ENCODE measurements around the gene SERPINB5. TPM values are rescaled to one million over a fixed set of nuclear protein-coding genes. Genes with fewer than 3 reads are reported as not detected.

Gene SERPINB5
- not detected for total RNA-seq

- Mint-ChIP-seq H3K9me3 (no peaks in the 10 kb centered on the region), H3K4me1 (ENCODE audit: low read depth) (no peaks in the 10 kb centered on the region), H3K36me3 (ENCODE audit: low read depth) (no peaks in the 10 kb centered on the region), H3K27ac (no peak within 1 kb of the TSS), H3K4me3 (no peak within 1 kb of the TSS), H3K27me3 (ENCODE audit: low read depth) (no peaks in the 10 kb centered on the region)
- no peak for DNase-seq
- CTCF ChIA-PET: no interaction called here
- intact Hi-C loops (cut with micrococcal nuclease): no loop called here
These were observed at the start of gene SERPINB5 for GRCh38 chr18:63476668-63477067. Gene SERPINB5, plus strand, starts transcription at chr18:63476958. Its CDS starts 7,471 bp downstream, at chr18:63484429.

- DNase-seq: peak; percentile 49
- Mint-ChIP-seq H3K27me3 (ENCODE audit: low read depth) (peaks cover 8% of the 10 kb centered on the region), H3K27ac (no peak overlapping the region), H3K4me3 (no peak overlapping the region), H3K36me3 (ENCODE audit: low read depth) (peaks cover under 1% of the 10 kb centered on the region), H3K4me1 (ENCODE audit: low read depth) (peaks cover 14% of the 10 kb centered on the region), H3K9me3 (no peaks in the 10 kb centered on the region)
- intact Hi-C loops (cut with micrococcal nuclease): loop anchor here (1.0 kb wide), 1 partner anchor 60 kb away; the partner anchor contains the start of gene KDSR
- CTCF ChIA-PET: interaction anchor here (1.6 to 2.4 kb wide), 2 partner anchors 12 to 16 kb away, joined by 3 to 19 read pairs; no protein-coding TSS in a partner anchor
These were observed 49.2 kb upstream of the SERPINB5 start for GRCh38 chr18:63427558-63427957.

GRCh38 chr18:63430526-63430925 is 46.2 kb upstream of the SERPINB5 start:
- no peak for DNase-seq
- Mint-ChIP-seq H3K27ac (no peak overlapping the region), H3K36me3 (ENCODE audit: low read depth) (no peaks in the 10 kb centered on the region), H3K4me3 (no peak overlapping the region), H3K9me3 (no peaks in the 10 kb centered on the region), H3K27me3 (ENCODE audit: low read depth) (peaks cover 10% of the 10 kb centered on the region), H3K4me1 (ENCODE audit: low read depth) (peaks cover 8% of the 10 kb centered on the region)
- CTCF ChIA-PET: interaction anchor here (0.5 kb wide), 1 partner anchor 83 kb away, joined by 4 read pairs; no protein-coding TSS in a partner anchor
- intact Hi-C loops (cut with micrococcal nuclease): no loop called here

- CTCF ChIA-PET: no interaction called here
- Mint-ChIP-seq H3K27me3 (ENCODE audit: low read depth) (peaks cover 10% of the 10 kb centered on the region), H3K4me1 (ENCODE audit: low read depth) (peaks cover 8% of the 10 kb centered on the region), H3K36me3 (ENCODE audit: low read depth) (no peaks in the 10 kb centered on the region), H3K4me3 (no peak overlapping the region), H3K9me3 (no peaks in the 10 kb centered on the region), H3K27ac (no peak overlapping the region)
- intact Hi-C loops (cut with micrococcal nuclease): no loop called here
- DNase-seq: no peak
These were observed 45.6 kb upstream of the SERPINB5 start for GRCh38 chr18:63431180-63431579.

GRCh38 chr18:63433334-63433866 is 43.4 kb upstream of the SERPINB5 start:
- Mint-ChIP-seq H3K4me3 (no peak overlapping the region), H3K4me1 (ENCODE audit: low read depth) (no peaks in the 10 kb centered on the region), H3K9me3 (no peaks in the 10 kb centered on the region), H3K27me3 (ENCODE audit: low read depth) (peaks cover 10% of the 10 kb centered on the region), H3K36me3 (ENCODE audit: low read depth) (no peaks in the 10 kb centered on the region), H3K27ac (no peak overlapping the region)
- intact Hi-C loops (cut with micrococcal nuclease): no loop called here
- no peak for DNase-seq
- CTCF ChIA-PET: interaction anchor here (0.7 kb wide), 1 partner anchor 1240 kb away, joined by 3 read pairs; no protein-coding TSS in a partner anchor

- no peaks in the 10 kb centered on the region for H3K27me3 Mint-ChIP-seq (ENCODE audit: low read depth)
- H3K4me1 Mint-ChIP-seq (ENCODE audit: low read depth): peaks cover 2% of the 10 kb centered on the region
- intact Hi-C loops (cut with micrococcal nuclease): loop anchor here (2.0 kb wide), 2 partner anchors 307 to 723 kb away; partner anchors contain the start of gene PHLPP1
- H3K9me3 Mint-ChIP-seq: no peaks in the 10 kb centered on the region
- no peak for DNase-seq
- H3K4me3 Mint-ChIP-seq: no peak overlapping the region
- H3K27ac Mint-ChIP-seq: no peak overlapping the region
- no peaks in the 10 kb centered on the region for H3K36me3 Mint-ChIP-seq (ENCODE audit: low read depth)
- CTCF ChIA-PET: interaction anchor here (0.8 to 7.5 kb wide), 14 partner anchors 11 to 422 kb away, joined by 3 to 91 read pairs (median 10); partner anchors contain the start of gene VPS4B
These were observed 38.6 kb upstream of the SERPINB5 start for GRCh38 chr18:63438181-63438580.

GRCh38 chr18:63439334-63439733 is 37.4 kb upstream of the SERPINB5 start:
- no peaks in the 10 kb centered on the region for H3K36me3 Mint-ChIP-seq (ENCODE audit: low read depth)
- intact Hi-C loops (cut with micrococcal nuclease): loop anchor here (1.0 to 2.0 kb wide), 6 partner anchors 97 to 725 kb away; partner anchors contain the start of gene PHLPP1
- CTCF ChIA-PET: interaction anchor here (0.6 to 7.5 kb wide), 39 partner anchors 12 to 851 kb away, joined by 3 to 91 read pairs (median 4); partner anchors contain the start of genes BCL2 and VPS4B
- no peak overlapping the region for H3K27ac Mint-ChIP-seq
- DNase-seq: peak; percentile 60
- H3K4me3 Mint-ChIP-seq: no peak overlapping the region
- peaks cover 2% of the 10 kb centered on the region for H3K4me1 Mint-ChIP-seq (ENCODE audit: low read depth)
- no peaks in the 10 kb centered on the region for H3K27me3 Mint-ChIP-seq (ENCODE audit: low read depth)
- H3K9me3 Mint-ChIP-seq: no peaks in the 10 kb centered on the region

GRCh38 chr18:63440219-63440618 is 36.5 kb upstream of the SERPINB5 start:
- intact Hi-C loops (cut with micrococcal nuclease): no loop called here
- no peak for DNase-seq
- H3K4me1 Mint-ChIP-seq (ENCODE audit: low read depth): peaks cover 2% of the 10 kb centered on the region
- H3K36me3 Mint-ChIP-seq (ENCODE audit: low read depth): no peaks in the 10 kb centered on the region
- H3K27ac Mint-ChIP-seq: no peak overlapping the region
- H3K27me3 Mint-ChIP-seq (ENCODE audit: low read depth): no peaks in the 10 kb centered on the region
- no peaks in the 10 kb centered on the region for H3K9me3 Mint-ChIP-seq
- CTCF ChIA-PET: interaction anchor here (0.9 to 7.5 kb wide), 18 partner anchors 13 to 424 kb away, joined by 3 to 91 read pairs (median 6); partner anchors contain the start of gene VPS4B
- H3K4me3 Mint-ChIP-seq: no peak overlapping the region

- H3K4me3 Mint-ChIP-seq: no peak overlapping the region
- no peaks in the 10 kb centered on the region for H3K36me3 Mint-ChIP-seq (ENCODE audit: low read depth)
- CTCF ChIA-PET: interaction anchor here (0.6 to 7.5 kb wide), 4 partner anchors 51 to 1053 kb away, joined by 3 to 91 read pairs (median 5); no protein-coding TSS in a partner anchor
- no peaks in the 10 kb centered on the region for H3K27me3 Mint-ChIP-seq (ENCODE audit: low read depth)
- intact Hi-C loops (cut with micrococcal nuclease): no loop called here
- no peak overlapping the region for H3K27ac Mint-ChIP-seq
- peaks cover 2% of the 10 kb centered on the region for H3K4me1 Mint-ChIP-seq (ENCODE audit: low read depth)
- no peaks in the 10 kb centered on the region for H3K9me3 Mint-ChIP-seq
- no peak for DNase-seq
These were observed 35.9 kb upstream of the SERPINB5 start for GRCh38 chr18:63440881-63441280.

- intact Hi-C loops (cut with micrococcal nuclease): no loop called here
- Mint-ChIP-seq H3K27ac (no peak overlapping the region), H3K4me3 (no peak overlapping the region), H3K36me3 (ENCODE audit: low read depth) (no peaks in the 10 kb centered on the region), H3K4me1 (ENCODE audit: low read depth) (peaks cover 2% of the 10 kb centered on the region), H3K9me3 (no peaks in the 10 kb centered on the region), H3K27me3 (ENCODE audit: low read depth) (no peaks in the 10 kb centered on the region)
- no peak for DNase-seq
- CTCF ChIA-PET: interaction anchor here (1.1 to 7.5 kb wide), 3 partner anchors 16 to 103 kb away, joined by 3 to 91 read pairs (median 7); no protein-coding TSS in a partner anchor
These were observed 32.9 kb upstream of the SERPINB5 start for GRCh38 chr18:63443829-63444228.

- Mint-ChIP-seq H3K9me3 (no peaks in the 10 kb centered on the region), H3K4me3 (no peak overlapping the region), H3K36me3 (ENCODE audit: low read depth) (no peaks in the 10 kb centered on the region), H3K4me1 (ENCODE audit: low read depth) (no peaks in the 10 kb centered on the region), H3K27me3 (ENCODE audit: low read depth) (no peaks in the 10 kb centered on the region), H3K27ac (no peak overlapping the region)
- CTCF ChIA-PET: interaction anchor here (0.5 to 1.4 kb wide), 5 partner anchors 10 to 428 kb away, joined by 3 to 7 read pairs (median 3); no protein-coding TSS in a partner anchor
- intact Hi-C loops (cut with micrococcal nuclease): no loop called here
- DNase-seq: no peak
These were observed 32.2 kb upstream of the SERPINB5 start for GRCh38 chr18:63444580-63444979.

GRCh38 chr18:63445037-63445436 is 31.7 kb upstream of the SERPINB5 start:
- CTCF ChIA-PET: interaction anchor here (0.5 to 1.4 kb wide), 3 partner anchors 104 to 428 kb away, joined by 3 to 7 read pairs (median 3); no protein-coding TSS in a partner anchor
- Mint-ChIP-seq H3K27me3 (ENCODE audit: low read depth) (no peaks in the 10 kb centered on the region), H3K27ac (no peak overlapping the region), H3K4me1 (ENCODE audit: low read depth) (no peaks in the 10 kb centered on the region), H3K36me3 (ENCODE audit: low read depth) (no peaks in the 10 kb centered on the region), H3K9me3 (no peaks in the 10 kb centered on the region), H3K4me3 (no peak overlapping the region)
- no peak for DNase-seq
- intact Hi-C loops (cut with micrococcal nuclease): no loop called here
